HL-60/S4 (cell line): ENCODE measurements around the gene GTF2IRD2.
"Not testable (repeated sequence)": the region's sequence is repeated elsewhere in the genome, so short reads cannot be mapped to it uniquely, and the experiment has no call there.

Experiments used
- in situ Hi-C: fragments of 300-500 bp; cut with MboI; formaldehyde crosslinking; loops from 2 replicates; pipeline ENCODE4 v1.14.3; 2022; ENCODE audit warnings: low sequenced_read_pairs

Gene GTF2IRD2

DNA sequence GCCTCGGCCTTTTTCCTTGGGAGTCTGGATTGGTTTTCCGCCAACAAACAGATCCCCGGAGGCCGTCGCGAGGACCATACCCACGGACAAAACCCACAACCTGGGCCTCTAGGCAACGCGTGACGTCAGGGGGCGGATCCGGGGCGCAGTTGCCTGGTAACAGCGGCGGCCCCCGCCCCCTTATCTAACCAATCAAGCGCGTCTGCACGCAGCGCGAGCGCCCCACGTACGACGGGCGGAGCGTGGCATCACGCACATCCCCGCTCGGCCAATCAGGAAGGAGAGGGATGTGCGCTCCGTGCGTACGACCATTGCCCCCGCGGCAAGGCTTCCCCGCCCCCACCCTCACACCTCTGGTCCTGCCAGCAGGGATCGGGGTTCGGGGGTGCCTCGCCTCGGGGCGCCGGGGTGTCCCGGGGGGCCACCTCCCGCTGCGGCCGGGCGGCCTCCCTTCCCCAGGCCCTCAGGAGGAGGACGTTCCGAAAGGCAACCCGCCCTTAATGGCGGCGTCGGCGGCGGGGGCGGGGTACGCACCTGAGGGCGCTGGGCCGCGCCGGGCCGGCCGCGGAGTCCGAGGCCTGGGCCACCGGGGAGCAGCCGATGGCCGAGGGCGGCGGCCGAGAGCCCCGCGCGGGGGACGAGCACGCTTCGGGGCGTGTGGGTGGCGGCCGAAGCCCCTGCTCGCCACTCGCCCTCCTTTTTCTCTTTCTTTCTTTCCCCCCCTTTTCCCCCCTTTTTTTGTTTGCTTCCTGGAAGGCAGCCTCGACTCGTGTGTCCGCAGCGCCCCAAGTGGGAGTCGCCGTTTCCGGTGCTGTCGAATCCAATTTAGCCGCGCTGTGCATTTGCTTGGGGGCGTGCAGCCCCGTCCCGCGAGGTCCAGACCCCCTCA is at the start of gene GTF2IRD2:
Gene GTF2IRD2, minus strand, starts transcription at position 773 of the 889 bp plus-strand sequence. CDS start 15,227 bp downstream, outside the sequence.
- in situ Hi-C loops = loop anchor here (25.0 kb wide), 1 partner anchor 439 kb away; no protein-coding TSS in a partner anchor

GRCh38 chr7:74890158-74891123 is 39.0 kb upstream of the GTF2IRD2 start:
- in situ Hi-C loops = not testable (repeated sequence)

GRCh38 chr7:74889518-74890129 is 38.2 kb upstream of the GTF2IRD2 start:
- in situ Hi-C loops = not testable (repeated sequence)

- in situ Hi-C loops = not testable (repeated sequence)
These were observed 33.9 kb upstream of the GTF2IRD2 start for GRCh38 chr7:74885295-74885694.

DNA sequence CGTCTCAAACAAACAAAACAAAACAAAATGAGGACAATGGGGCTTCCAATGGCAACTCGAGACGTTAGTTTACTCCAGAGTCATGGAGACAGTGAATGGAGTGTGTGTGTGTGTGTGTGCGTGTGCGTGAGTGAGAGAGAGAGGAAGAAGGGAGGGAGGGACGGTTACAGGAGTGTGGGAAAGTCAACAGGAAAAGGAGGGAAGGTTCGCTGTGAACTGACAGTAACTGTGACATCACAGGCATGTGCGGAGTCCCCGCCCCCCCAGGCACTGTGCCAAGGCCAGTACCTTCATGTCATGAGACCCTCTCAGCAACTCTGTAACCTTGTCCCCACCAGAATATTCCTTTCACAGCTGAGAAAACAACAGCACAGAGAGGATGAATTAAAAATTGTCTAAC is 30.7 kb upstream of the GTF2IRD2 start:
- in situ Hi-C loops = not testable (repeated sequence)

- in situ Hi-C loops = loop anchor here (25.0 kb wide), 1 partner anchor 463 kb away; no protein-coding TSS in a partner anchor
These were observed 23.5 kb upstream of the GTF2IRD2 start for GRCh38 chr7:74874748-74875512.

GRCh38 chr7:74874104-74874747 is 22.8 kb upstream of the GTF2IRD2 start:
- in situ Hi-C loops = loop anchor here (25.0 kb wide), 1 partner anchor 462 kb away; no protein-coding TSS in a partner anchor

GRCh38 chr7:74872542-74872941 is 21.1 kb upstream of the GTF2IRD2 start:
- in situ Hi-C loops = loop anchor here (25.0 kb wide), 1 partner anchor 460 kb away; no protein-coding TSS in a partner anchor

GRCh38 chr7:74865777-74866176 is 14.4 kb upstream of the GTF2IRD2 start:
- in situ Hi-C loops = loop anchor here (25.0 kb wide), 1 partner anchor 453 kb away; no protein-coding TSS in a partner anchor

GRCh38 chr7:74849853-74850252 is 1.6 kb downstream of the GTF2IRD2 start:
- in situ Hi-C loops = loop anchor here (25.0 kb wide), 1 partner anchor 438 kb away; no protein-coding TSS in a partner anchor

DNA sequence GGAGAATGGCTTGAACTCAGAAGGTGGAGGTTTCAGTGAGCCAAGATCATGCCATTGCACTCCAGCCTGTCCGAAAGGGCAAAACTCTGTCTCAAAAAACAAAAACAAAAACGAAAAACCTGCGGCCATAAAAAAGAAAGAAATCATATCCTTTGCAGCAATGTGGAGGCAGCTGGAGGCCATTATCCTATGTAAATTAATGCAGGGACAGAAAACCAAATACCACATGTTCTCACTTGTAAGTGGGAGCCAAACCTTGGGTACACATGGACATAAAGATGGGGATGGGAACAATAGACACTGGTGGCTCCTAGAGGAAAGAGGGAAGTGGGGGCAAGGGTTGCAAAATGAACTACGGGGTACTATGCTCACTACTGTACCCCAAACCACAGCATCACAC is 21.0 kb downstream of the GTF2IRD2 start:
- in situ Hi-C loops = not testable (repeated sequence)

- in situ Hi-C loops = not testable (repeated sequence)
These were observed 21.4 kb downstream of the GTF2IRD2 start for GRCh38 chr7:74829959-74830358.

DNA sequence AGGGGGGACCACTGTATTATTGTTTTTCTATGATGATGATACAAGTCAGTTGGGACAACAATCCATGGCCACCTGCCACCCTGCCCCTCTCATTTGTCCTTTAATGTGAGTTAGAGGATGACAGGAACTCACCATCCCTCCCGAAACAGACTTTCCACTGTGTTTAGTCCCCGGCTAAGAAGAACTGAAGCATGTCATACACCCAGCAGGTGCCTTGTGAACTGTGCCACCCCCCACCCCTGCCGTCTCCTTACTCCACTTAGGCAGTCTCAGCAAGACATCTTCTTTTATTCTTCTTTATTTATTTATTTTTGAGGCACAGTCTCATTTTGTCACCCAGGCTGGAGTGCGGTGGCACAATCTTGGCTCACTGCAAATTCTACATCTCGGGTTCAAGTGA is 30.1 kb downstream of the GTF2IRD2 start:
- in situ Hi-C loops = not testable (repeated sequence)

GRCh38 chr7:74820146-74820805 is 31.1 kb downstream of the GTF2IRD2 start:
- in situ Hi-C loops = not testable (repeated sequence)

GRCh38 chr7:74815882-74816281 is 35.5 kb downstream of the GTF2IRD2 start:
- in situ Hi-C loops = not testable (repeated sequence)

GRCh38 chr7:74798644-74799043 is 52.8 kb downstream of the GTF2IRD2 start:
- in situ Hi-C loops = not testable (repeated sequence)

DNA sequence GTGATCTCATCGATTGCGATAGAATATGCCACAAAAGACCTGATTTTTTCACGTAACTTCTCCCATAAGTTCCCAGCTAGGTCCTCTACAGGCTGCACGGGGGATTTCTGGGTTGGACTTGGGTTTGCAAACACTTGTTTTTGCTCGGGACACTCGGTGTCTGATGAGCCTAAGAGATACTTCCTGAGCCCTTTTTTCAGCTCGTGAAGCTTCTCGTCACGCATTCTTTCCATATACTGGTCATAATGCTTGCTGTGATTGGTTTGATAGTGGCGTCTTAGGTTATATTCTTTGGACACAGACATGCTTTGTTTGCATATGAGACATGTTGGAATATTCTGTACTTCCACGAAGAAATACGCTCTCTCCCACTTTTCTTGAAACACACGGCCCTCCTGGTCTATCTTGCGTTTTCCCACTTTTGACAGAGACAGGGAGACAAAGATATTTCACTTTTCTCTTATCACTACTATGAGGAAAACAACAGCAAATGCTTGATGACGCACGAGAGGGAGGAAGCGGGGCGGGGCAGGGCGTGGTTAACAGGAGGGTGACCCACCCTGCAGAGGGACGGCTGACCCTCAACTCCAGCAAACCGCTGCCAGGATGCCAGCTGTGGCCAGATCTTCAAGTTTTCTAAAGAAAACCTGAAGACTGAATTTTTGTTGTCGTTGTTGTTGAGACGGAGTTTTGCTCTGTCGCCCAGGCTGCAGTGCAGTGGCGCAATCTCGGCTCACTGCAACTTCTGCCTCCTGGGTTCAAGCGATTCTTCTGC is 53.4 kb downstream of the GTF2IRD2 start:
- in situ Hi-C loops = not testable (repeated sequence)

GRCh38 chr7:74789200-74789736 is 62.1 kb downstream of the GTF2IRD2 start:
- in situ Hi-C loops = not testable (repeated sequence)
